ENCODE measurements around the gene MUC15.
"Not testable (repeated sequence)": the region's sequence is repeated elsewhere in the genome, so short reads cannot be mapped to it uniquely, and the experiment has no call there.

Gene MUC15

GRCh38 chr11:26607725-26608506 is 35.9 kb upstream of the MUC15 start:
- H3K4me3 ChIP-seq (ENCODE audit: low read length): no peak overlapping the region
- DNase-seq (ENCODE audit: low read depth): no peak
- no peak for TF ChIP-seq CTCF (IDR thresholded peaks at IDR 0.05; ENCODE audit: insufficient read depth, low read depth, low read length, missing control alignments)

DNA sequence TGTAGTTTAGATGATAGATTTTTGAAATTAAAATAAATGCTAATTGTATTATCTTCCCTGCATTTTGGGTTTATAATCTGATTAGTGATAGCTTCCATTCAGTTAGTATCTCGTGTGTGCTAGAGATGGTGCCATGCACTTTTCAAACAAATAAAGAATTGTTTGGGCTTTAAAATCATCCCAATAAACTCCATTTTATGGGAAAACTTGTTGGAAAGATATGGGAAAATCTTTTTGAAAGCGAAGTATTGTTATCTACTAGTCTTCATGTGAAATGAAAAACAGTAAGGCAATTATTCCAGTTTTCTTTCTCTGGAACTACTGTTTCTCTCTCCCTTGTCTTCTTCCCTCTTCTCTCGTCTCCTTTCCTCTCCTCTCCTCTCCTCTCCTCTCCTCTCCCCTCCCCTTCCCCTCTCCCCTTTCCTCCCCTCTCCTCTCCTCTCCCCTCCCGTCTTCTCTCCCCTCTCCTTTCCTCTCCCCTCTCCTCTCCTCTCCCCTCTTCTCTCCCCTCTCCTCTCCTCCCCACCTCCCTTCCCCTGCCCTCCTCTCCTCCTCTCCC is 27.9 kb upstream of the MUC15 start:
- TF ChIP-seq CTCF (IDR thresholded peaks at IDR 0.05; ENCODE audit: insufficient read depth, low read depth, low read length, missing control alignments): no peak
- H3K4me3 ChIP-seq (ENCODE audit: low read length): no peak overlapping the region
- no peak for DNase-seq (ENCODE audit: low read depth)

DNA sequence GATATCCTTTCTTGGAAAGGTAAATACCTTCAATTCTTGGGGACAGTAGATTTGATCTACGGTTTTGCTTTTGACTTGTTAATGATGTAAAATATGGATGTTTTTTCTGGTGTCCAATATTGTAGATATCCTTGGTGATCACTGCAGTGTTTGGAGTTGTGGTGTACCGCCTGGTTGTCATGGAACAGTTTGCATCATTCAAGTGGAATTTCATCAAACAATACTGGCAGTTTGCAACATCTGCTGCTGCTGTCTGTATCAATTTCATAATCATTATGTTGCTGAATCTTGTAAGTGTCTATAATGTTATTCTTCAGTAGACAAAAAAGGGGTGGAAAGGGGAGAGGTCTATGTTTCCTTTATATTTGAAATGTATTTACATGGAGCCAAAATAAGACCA is 27.4 kb upstream of the MUC15 start:
- no peak for TF ChIP-seq CTCF (IDR thresholded peaks at IDR 0.05; ENCODE audit: insufficient read depth, low read depth, low read length, missing control alignments)
- peak; percentile 81 for DNase-seq (ENCODE audit: low read depth)
- H3K4me3 ChIP-seq (ENCODE audit: low read length): no peak overlapping the region

GRCh38 chr11:26597899-26598298 is 25.8 kb upstream of the MUC15 start:
- no peak overlapping the region for H3K4me3 ChIP-seq (ENCODE audit: low read length)
- DNase-seq (ENCODE audit: low read depth): no peak
- no peak for TF ChIP-seq CTCF (IDR thresholded peaks at IDR 0.05; ENCODE audit: insufficient read depth, low read depth, low read length, missing control alignments)

- DNase-seq (ENCODE audit: low read depth); H3K4me3 ChIP-seq (ENCODE audit: low read length): not testable (repeated sequence)
Measured at GRCh38 chr11:26597049-26597689, 25.1 kb upstream of the MUC15 start.

DNA sequence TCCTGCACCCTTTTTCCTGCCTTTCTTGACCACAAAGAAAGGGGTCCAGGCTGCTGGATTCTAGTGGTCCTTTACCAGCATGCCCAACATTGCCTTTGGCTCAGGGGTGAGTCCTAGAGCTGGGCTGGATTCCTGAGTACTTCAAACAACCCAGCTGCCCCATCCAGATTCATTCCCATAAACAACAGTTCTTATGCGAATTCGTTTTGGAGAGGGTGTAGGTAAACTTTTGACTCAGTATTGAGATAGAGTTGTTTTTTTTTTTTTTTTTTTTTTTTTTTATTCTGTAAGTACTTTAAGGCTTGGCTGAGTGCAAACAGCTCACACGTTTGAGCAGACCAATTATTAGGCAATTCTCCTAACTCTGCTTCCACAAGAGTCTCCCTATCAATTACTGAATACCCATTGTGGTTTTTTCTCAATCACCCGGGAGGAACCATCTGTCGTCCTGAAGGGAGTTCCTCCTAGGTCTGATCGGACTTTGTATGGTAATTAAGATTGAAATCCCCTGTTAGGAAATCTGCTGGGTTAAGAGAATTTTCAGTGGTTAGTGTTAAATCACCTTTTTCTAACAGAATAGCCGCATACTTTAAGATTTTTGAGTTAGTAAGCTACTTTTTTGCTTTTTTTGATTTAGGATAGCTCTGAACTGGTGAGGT is 23.3 kb upstream of the MUC15 start:
- DNase-seq (ENCODE audit: low read depth); H3K4me3 ChIP-seq (ENCODE audit: low read length): not testable (repeated sequence)

DNA sequence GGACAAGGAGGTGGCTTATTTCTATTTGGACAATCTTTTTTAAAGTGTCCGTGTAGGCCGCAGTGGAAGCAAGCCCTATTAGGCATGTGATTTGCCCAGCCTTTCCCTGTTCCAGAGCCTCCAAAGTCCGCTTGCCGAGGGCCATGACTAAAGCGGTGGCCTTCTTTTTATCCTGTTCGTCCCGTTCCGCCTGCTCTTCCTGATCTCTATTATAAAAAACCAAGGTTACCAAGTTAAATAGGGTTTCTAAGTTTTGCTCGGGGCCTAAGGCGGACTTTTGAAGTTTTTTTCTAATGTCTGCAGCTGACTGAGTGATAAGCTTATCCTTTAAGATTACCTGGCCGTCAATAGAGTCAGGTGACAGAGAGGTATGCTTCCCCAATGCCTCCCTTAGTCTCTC is 21.6 kb upstream of the MUC15 start:
- TF ChIP-seq CTCF (IDR thresholded peaks at IDR 0.05; ENCODE audit: insufficient read depth, low read depth, low read length, missing control alignments): no peak
- no peak overlapping the region for H3K4me3 ChIP-seq (ENCODE audit: low read length)
- no peak for DNase-seq (ENCODE audit: low read depth)

Measured in epithelial cell of esophagus (primary cell).